CD4-positive, alpha-beta T cell treated with Interleukin-17A for 4 hours (primary cell): Measurements from ENCODE around the gene SARDH.

ENCODE experiments used
- DNase-seq: peaks from one replicate; pipeline ENCODE4 v3.0.0-alpha.2; 2020; ENCODE audit warnings: mixed read lengths

The SARDH gene

GRCh38 chr9:133618726-133619125 is 119.4 kb downstream of the SARDH start:
- no peak for DNase-seq

- no peak for DNase-seq
These were observed 121.3 kb downstream of the SARDH start for GRCh38 chr9:133616643-133617405.

DNA sequence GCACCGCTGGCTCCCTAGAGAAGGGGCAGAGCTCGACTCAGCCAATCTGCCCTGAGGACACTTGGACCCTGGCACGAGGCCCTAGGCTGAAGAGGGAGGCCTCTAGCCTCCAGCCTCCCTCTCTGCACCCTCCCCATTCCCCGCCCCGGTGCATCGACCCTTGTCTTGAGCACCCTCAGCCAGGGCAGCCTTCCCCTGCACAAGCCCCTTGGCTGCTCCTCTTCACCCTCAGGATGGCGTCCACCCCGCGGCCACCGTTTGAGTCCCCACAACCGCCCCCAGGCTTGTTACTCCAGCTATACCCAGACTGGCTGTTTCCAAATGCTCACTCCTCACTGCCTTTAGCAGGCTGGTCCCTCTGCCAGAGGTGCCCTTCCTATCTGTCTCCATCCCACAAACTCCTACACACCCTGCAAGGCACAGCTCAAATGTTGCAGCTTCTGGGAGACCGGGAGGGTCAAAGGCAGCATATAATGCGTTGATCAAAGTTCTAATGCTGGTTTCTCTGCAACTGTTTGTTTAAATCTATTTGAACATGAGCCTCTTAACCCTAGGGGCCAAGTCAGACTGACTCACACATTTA is 122.5 kb downstream of the SARDH start:
- DNase-seq = no peak

GRCh38 chr9:133615186-133615585 is 123.0 kb downstream of the SARDH start:
- no peak for DNase-seq

DNA sequence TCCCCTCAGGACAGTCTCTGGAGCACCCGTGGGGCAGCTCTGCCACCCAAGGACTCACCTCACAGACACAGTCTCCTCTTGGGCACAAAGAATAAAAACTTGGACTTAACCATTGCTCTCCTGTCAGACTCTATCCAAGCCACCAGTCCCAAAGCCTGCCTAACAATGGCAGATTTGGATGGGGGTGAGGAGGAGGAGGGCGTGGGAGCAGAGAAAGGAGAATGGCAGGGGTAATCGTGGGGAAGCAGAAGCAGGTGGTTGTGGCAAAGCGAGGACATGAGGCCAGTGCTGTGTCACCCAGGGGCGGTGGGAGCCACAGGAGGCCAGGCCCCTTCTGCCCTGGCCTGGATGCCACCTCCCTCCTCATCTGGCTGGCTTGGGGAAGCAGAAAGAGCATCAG is 123.5 kb downstream of the SARDH start:
- no peak for DNase-seq

DNA sequence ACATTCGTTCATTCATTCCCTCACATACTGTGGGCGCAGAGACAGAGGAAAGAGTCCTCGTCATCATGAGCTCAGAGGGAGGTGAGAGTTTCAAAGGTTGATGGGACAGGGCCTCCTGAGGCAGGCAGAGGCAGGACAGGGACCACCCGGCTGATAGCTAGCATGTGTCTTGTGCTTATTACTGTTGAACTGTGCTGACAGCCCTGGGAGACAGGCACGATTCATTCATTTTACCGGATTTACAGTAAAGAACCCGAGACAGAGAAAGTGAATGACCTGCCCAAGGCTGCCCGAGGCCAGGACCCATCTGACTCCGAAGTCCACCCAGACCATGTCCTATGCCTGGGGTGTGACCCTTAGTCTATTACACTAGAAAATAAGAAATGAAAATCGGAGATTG is 124.1 kb downstream of the SARDH start:
- DNase-seq = no peak
